ENCODE data around the gene MRPL43. TPM values are rescaled to one million over a fixed set of nuclear protein-coding genes. Genes with fewer than 3 reads are reported as not detected.

MRPL43 gene
- total and polyA plus RNA-seq, 2 donors from 2014 or later, result 81.5 to 157 TPM

GRCh38 chr10:101010329-101010728, 23.0 kb upstream of the MRPL43 start:
- FAIRE-seq (no peak), DNase-seq (no peak)
- intact Hi-C loops (cut with DNase I), result no loop called here
- no peak overlapping the region for H3K4me3 ChIP-seq (ENCODE audit: low read length in 3 of 3)
- no peak overlapping the region for H3K9ac ChIP-seq (ENCODE audit: low read length in 3 of 3)
- no peaks in the 10 kb centered on the region for H3K9me3 ChIP-seq (ENCODE audit: control insufficient read depth in 2 of 3, insufficient read depth in 1 of 3, low read length in 3 of 3)
- H3K27me3 ChIP-seq (ENCODE audit: control insufficient read depth, insufficient read depth, low read length), result no peaks in the 10 kb centered on the region
- peaks cover 0 to 9% (median 6%) of the 10 kb centered on the region in 3 donors for H3K36me3 ChIP-seq (ENCODE audit: control insufficient read depth in 2 of 3, insufficient read depth in 3 of 3, low read length in 3 of 3)
- no peak for TF ChIP-seq CTCF (IDR thresholded peaks at IDR 0.05; ENCODE audit: borderline replicate concordance, extremely low read depth, insufficient read depth)
- no peak overlapping the region for H3K27ac ChIP-seq (ENCODE audit: low read depth in 2 of 2, low read length in 2 of 2)
- peaks cover 0 to 18% (median 0%) of the 10 kb centered on the region in 3 donors for H3K4me1 ChIP-seq (ENCODE audit: control insufficient read depth in 2 of 3, insufficient read depth in 2 of 3, low read depth in 1 of 3, low read length in 3 of 3)

- no peak overlapping the region for H3K4me3 ChIP-seq (ENCODE audit: low read length in 3 of 3)
- intact Hi-C loops (cut with DNase I), result no loop called here
- no peaks in the 10 kb centered on the region for H3K27me3 ChIP-seq (ENCODE audit: control insufficient read depth, insufficient read depth, low read length)
- DNase-seq, result no peak
- no peak for FAIRE-seq
- H3K9me3 ChIP-seq (ENCODE audit: control insufficient read depth in 2 of 3, insufficient read depth in 1 of 3, low read length in 3 of 3), result no peaks in the 10 kb centered on the region
- H3K9ac ChIP-seq (ENCODE audit: low read length in 3 of 3), result no peak overlapping the region
- no peak for TF ChIP-seq CTCF (IDR thresholded peaks at IDR 0.05; ENCODE audit: borderline replicate concordance, extremely low read depth, insufficient read depth)
- H3K27ac ChIP-seq (ENCODE audit: low read depth in 2 of 2, low read length in 2 of 2), result no peak overlapping the region
- H3K4me1 ChIP-seq (ENCODE audit: control insufficient read depth in 2 of 3, insufficient read depth in 2 of 3, low read depth in 1 of 3, low read length in 3 of 3), result peaks cover 0 to 13% (median 0%) of the 10 kb centered on the region in 3 donors
- peaks cover 0 to 14% (median 9%) of the 10 kb centered on the region in 3 donors for H3K36me3 ChIP-seq (ENCODE audit: control insufficient read depth in 2 of 3, insufficient read depth in 3 of 3, low read length in 3 of 3)
These were observed 21.6 kb upstream of the MRPL43 start for GRCh38 chr10:101008823-101009423.

GRCh38 chr10:101007915-101008822, 20.9 kb upstream of the MRPL43 start:
- H3K36me3 ChIP-seq (ENCODE audit: control insufficient read depth in 2 of 3, insufficient read depth in 3 of 3, low read length in 3 of 3), result peaks cover 0 to 18% (median 13%) of the 10 kb centered on the region in 3 donors
- peaks cover 0 to 10% (median 0%) of the 10 kb centered on the region in 3 donors for H3K4me1 ChIP-seq (ENCODE audit: control insufficient read depth in 2 of 3, insufficient read depth in 2 of 3, low read depth in 1 of 3, low read length in 3 of 3)
- H3K4me3 ChIP-seq (ENCODE audit: low read length in 3 of 3), result no peak overlapping the region
- FAIRE-seq (no peak), DNase-seq (no peak)
- intact Hi-C loops (cut with DNase I), result no loop called here
- peak overlapping the region in 1 of 3 donors; percentile 46 for H3K9ac ChIP-seq (ENCODE audit: low read length in 3 of 3)
- TF ChIP-seq CTCF (IDR thresholded peaks at IDR 0.05; ENCODE audit: borderline replicate concordance, extremely low read depth, insufficient read depth), result no peak
- no peak overlapping the region for H3K27ac ChIP-seq (ENCODE audit: low read depth in 2 of 2, low read length in 2 of 2)
- no peaks in the 10 kb centered on the region for H3K9me3 ChIP-seq (ENCODE audit: control insufficient read depth in 2 of 3, insufficient read depth in 1 of 3, low read length in 3 of 3)
- no peaks in the 10 kb centered on the region for H3K27me3 ChIP-seq (ENCODE audit: control insufficient read depth, insufficient read depth, low read length)
